Measurements from ENCODE around the gene INTS2. TPM values are rescaled to one million over a fixed set of nuclear protein-coding genes. Genes with fewer than 3 reads are reported as not detected.
A peak's percentile ranks its signal among the peaks of the same experiment; 100 is the strongest.
"Not testable (repeated sequence)": the region's sequence is repeated elsewhere in the genome, so short reads cannot be mapped to it uniquely, and the experiment has no call there.

INTS2 gene, protein sequence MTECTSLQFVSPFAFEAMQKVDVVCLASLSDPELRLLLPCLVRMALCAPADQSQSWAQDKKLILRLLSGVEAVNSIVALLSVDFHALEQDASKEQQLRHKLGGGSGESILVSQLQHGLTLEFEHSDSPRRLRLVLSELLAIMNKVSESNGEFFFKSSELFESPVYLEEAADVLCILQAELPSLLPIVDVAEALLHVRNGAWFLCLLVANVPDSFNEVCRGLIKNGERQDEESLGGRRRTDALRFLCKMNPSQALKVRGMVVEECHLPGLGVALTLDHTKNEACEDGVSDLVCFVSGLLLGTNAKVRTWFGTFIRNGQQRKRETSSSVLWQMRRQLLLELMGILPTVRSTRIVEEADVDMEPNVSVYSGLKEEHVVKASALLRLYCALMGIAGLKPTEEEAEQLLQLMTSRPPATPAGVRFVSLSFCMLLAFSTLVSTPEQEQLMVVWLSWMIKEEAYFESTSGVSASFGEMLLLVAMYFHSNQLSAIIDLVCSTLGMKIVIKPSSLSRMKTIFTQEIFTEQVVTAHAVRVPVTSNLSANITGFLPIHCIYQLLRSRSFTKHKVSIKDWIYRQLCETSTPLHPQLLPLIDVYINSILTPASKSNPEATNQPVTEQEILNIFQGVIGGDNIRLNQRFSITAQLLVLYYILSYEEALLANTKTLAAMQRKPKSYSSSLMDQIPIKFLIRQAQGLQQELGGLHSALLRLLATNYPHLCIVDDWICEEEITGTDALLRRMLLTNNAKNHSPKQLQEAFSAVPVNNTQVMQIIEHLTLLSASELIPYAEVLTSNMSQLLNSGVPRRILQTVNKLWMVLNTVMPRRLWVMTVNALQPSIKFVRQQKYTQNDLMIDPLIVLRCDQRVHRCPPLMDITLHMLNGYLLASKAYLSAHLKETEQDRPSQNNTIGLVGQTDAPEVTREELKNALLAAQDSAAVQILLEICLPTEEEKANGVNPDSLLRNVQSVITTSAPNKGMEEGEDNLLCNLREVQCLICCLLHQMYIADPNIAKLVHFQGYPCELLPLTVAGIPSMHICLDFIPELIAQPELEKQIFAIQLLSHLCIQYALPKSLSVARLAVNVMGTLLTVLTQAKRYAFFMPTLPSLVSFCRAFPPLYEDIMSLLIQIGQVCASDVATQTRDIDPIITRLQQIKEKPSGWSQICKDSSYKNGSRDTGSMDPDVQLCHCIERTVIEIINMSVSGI
- polyA plus RNA-seq (2013, experiment 1 of 2; ENCODE audit: insufficient read length): 7.1 TPM
- 6.6 TPM for polyA plus RNA-seq (2013, experiment 2 of 2; ENCODE audit: insufficient read length)

DNA sequence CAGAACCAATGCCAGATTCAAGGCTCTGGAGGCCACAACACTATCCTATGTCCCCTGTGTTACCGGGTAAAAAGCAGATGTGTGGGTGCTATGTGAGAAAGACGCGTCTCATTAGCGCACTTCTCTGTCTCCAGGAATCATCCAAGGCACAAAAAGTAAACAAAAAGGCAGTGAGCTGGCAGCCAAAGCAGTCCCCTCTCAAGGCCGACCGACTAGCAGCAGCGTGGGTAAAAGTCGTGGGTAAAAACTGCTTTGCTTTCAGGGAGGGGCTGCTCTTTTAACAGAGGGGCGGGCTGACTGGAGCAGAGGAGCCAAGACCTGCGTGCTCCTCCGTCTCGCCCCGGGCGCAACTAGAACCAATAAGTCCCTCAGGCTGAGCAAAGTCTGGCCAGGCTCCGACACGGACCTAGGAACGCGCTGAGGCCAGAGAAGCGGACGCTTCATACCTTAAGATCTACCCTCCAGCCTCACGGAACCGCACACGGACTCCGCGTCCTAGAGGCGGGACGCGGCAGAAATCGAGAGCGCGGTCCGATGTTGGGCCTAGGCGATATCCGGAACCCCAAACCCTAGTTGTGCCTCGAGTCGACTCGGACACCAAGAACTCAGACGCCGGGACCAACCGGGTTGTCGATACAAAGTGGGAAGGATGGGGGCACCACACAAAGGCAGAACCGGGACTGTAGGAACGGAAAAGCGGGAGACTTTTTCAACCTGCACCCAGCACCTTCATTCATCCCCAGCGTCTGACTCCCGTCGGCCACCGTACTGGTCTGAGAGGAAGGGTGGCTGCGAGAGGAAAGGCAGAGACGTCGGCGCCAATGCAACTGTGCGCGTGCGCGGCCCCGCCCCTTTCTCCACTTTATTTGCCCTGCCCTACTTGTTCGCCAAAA lies at the start of gene INTS2:
Gene INTS2 (minus strand): TSS at position 775 of the 893 bp plus-strand sequence. CDS start 1,338 bp downstream, outside the sequence.
- DNase-seq: peak; percentile 97

DNA sequence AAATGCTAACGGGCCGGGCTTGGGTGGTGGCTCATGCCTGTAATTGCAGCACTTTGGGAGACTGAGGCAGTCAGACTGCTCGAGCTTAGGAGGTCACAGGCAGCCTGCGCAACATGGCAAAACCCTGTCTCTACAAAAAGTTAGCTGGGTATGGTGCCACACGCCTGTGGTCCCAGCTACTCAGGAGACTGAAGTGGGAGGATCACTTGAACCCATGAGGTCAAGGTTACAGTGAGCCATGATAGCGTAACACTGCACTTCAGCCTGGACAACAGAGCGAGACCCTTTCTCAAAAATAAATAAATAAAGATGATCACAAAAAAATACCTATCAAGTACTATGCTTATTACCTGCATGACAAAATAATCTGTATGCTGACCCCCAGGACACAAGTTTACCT lies 46.3 kb upstream of the INTS2 start:
- no peak for DNase-seq

DNA sequence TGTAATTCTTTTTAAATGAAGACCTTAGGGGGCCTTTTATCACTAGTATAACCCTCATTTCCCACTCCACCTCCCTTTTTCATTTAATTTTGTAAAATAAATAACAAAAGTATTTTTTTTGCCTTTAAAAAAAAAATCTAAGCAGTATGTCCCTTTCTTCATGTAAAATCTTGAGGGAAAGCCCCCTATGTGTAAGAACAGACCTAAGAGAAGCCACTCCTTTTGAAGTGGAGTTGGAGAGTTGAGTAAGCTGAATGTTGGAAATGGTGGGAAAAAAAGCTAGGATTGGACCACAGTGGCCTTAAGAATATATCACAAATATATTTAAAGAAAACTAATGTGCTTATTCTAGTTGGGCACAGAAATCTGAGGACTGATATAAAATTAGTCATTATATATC lies 44.5 kb upstream of the INTS2 start:
- no peak for DNase-seq

DNA sequence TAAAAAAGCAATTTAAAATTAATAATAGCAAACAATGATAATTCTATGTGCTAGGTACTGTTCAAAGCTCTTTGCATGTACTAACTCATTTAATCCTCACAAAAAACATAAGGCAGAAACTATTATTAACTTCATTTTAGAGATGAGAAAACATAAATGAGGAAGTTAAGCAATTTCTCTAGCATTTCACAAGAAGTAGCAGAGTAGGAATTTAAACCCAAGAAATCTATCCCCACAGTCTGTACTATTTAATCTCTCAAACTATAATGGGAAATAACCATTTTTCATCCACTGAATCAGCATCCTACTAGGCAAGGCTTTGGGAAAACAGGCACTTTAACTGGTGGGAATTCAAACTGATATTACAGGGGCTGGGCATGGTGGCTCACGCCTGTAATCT lies 42.2 kb upstream of the INTS2 start:
- no peak for DNase-seq

DNA sequence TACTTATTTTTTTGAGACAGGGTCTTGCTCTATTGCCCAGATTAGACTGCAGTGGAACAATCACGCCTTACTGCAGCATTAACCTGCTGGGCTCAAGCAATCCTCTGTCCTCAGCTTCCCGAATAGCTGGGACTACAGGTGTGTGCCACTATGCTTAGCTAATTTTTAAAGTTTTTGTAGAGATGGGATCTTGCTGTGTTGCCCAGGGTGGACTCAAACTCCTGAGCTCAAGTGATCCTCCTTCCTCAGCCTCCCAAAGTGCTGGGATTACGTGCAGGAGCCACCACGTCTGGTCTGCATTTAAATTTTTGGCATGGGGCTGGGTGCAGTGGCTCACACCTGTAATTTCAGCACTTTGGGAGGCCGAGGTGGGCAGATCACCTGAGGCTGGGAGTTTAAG lies 41.0 kb upstream of the INTS2 start:
- no peak for DNase-seq

DNA sequence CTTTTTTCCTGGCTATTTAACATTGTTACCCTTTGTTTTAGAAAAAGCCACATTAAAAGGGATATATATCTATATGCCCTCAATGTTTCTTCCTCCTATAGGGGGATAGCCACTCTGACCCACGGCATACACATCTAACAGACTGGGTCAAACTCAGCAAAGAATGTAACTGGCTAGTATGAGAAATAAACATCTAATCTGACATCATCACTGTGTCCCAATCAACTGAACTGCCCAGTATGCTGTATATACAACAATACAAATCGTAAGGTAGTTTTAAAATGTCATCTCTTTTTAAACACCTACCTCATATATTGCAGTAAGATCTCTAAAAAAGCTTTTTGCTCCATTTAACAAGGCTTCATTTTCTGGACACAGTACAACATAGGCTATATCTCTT lies 39.9 kb upstream of the INTS2 start:
- DNase-seq: no peak

DNA sequence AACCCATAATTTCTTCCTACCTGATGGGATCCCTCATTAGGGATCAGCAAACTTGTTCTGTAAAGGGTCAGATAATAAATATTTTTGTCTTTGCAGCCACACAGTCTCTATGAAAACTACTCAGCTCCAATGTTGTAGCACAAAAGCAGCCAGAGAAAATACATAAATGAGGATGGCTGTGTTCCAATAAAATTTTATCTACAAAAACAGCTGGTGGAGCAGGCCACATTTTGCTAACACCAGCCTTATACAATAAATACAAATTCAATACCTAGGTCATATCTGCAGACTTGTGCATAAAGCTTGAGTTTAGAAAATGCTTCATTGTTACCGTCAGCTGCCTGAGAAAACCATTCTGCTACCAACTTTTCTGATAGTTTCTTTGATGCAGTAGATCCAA lies 38.4 kb upstream of the INTS2 start:
- DNase-seq: no peak

DNA sequence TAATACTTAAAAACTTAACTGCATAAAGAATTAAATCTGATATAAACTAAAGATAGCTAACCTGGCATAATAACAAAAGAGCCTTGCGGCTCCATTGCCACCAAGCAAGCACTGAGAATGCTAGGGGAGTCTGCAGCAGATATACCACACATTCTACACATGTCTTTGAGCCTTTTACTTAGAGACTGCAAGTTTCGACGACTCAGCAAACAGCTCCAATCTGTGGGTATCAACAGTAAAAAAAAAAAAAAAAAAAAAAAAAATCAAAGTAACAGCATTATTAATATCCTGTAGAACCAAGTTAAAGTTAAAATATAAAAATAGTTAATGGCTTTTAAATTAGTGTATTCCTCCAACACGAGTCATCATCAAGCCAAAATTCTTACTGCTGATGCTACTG lies 27.8 kb upstream of the INTS2 start:
- peak; percentile 2 for DNase-seq

DNA sequence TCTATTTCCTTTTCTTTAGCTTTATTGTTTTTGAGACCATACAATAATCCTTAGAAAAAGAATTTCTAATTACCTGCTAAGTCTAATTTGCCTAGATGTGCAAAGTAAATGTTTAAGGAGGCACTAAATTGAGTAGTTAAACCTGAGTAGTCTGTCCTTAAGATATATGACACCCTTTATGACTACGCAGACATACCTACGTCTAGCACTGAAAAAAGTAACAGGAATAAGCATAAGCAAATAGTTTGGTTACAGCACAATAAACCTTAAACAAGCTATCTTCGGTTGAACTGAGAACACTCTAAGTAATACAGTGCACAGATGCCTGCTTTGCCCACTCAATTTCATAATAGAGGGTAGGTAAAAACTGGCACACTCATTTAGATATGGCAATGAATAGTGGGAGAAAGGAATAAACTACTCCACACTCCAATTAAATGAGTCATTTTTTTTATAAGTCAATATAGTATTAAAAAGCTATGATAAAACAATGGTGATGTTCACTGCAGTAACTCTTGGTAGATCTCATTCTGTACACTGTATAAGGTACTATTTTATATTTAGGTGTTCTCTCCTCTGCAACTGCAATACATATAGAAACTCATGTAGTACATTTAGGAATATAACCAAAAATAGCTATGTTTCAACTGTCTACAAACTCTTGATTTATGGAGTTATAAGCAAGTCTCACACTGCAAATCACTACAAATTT lies 19.7 kb upstream of the INTS2 start:
- no peak for DNase-seq

DNA sequence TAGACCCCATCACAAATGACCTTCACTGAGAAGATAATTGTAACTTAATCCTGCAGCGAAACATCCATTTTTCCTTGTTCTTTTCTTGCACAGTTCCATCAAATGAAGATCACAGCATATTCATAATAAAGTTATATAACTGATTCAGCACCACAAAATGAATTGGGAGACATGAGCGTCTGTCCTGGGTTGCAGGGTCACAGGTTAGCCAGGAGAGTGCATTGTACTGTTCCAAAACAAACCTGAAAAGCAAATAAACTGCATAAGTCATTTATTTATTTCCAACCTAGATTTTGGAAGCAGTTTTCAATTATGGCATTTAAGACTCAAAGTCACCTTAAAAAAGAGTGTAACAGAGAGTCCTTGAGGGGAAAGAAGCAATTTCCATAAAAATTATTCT lies 18.6 kb upstream of the INTS2 start:
- DNase-seq: no peak

DNA sequence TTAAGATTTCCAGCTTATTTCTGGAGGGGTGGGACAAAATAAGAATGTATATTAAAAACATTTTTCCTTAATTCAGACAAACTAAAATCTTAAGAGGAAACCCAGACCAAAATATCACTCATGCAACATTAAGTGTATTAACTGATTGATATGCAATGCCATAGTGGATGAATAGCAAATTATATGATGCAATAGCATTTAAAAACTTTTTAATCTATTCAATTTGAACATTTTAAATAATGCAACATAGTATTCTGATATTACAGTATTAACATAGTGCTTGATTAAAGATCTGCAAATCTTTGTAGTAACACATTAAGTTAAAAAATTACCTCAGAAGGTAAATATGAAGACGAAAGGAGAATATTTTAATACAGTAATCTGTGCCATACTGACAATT lies 15.3 kb upstream of the INTS2 start:
- no peak for DNase-seq

DNA sequence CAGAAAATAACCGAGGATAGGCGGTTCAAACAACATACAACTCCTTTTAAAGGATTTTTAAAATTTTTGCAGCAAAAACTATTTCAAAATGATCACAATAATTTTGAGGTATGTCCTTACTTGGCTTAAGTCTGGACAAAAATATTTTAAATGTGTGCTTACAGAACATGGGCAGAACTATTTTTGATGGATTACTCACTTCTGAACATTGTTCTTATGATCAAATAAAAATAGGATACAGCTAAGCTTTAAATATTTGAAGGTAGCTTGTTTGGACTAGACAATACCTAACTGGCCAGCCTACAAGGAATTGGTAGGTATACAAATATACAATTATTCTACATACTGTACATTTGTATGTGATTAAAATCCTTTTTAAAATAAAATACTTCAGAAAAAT lies 14.3 kb upstream of the INTS2 start:
- no peak for DNase-seq

DNA sequence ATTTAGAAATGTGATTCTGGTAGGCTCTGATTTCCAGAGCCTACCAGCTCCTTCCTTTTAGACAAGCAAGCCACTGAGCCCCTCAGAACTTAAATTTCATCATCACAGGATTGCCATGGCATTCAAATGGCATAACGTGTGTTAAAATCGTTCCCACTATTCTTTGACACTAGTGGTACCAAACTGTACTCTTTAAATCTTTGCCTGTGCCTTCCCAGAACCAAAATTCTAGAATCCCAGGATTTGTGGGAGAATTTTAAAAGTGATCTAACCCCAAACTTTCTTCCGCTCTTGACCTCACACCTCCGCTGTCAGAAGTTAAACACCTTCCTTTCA lies 287 bp upstream of the INTS2 start:
- DNase-seq: no peak

DNA sequence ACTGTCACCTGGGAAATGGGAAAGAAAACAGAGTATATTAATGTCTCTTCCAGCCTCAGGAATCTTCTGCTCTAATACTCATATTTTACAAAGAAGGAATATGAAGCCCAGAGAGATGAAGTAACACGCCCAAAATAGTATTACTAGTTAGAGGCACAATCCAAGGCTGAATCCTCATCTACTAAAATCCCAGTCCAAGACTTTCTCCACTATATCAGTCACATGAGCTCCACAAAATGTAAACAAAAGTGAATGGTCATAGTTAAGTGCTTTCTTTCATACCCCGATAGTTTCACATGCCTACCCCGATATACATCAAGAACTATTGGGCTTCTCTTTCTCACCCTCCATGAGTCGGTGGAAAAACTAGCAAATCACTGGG lies 965 bp downstream of the INTS2 start:
- DNase-seq: no peak

DNA sequence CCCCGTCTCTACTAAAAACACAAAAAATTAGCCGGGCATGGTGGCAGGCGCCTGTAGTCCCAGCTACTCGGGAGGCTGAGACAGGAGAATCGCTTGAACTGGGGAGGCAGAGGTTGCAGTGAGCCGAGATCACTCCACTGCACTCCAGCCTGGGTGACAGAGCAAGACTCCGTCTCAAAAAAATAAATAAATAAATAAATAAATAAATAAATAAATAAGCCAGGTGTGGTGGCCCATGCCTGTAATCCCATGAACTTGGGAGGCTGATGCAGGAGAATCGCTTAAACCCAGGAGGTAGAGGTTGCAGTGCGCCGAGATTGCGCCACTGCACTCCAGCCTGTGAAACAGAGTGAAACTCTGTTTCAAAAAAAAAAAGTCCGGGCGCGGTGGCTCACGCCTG lies 12.6 kb downstream of the INTS2 start:
- DNase-seq: not testable (repeated sequence)

DNA sequence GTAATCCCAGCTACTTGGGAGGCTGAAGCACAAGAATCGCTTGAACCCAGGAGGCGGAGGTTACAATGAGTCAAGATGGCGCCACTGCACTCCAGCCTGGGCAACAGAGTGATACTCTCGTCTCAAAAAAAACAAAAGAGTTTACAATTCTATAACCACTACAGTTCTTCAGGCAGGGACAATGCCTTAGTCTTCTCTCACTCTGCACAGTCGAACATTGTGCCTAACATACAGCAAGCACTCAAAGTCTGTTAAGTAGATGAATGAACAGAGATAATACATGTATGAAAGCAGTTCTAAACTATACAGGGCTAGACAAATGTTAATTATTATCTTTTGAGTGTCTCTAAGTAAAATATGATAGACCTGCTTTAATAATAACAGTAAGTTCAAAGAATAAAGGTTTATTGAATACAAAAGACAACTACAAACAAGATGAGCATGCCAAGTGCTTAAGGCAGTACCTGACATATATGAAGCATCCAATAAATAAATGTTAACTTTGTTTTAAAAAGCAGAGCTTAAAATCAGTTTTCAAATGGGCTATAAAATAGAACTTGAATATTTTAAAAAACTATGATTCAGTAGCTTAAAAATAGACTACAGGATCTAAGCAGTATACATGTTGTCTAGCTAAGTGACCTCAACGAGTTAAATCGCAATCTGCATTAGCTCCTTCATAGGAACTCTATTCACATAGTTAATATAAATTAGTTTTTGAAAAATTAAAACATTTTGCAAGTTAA lies 19.3 kb downstream of the INTS2 start:
- no peak for DNase-seq

DNA sequence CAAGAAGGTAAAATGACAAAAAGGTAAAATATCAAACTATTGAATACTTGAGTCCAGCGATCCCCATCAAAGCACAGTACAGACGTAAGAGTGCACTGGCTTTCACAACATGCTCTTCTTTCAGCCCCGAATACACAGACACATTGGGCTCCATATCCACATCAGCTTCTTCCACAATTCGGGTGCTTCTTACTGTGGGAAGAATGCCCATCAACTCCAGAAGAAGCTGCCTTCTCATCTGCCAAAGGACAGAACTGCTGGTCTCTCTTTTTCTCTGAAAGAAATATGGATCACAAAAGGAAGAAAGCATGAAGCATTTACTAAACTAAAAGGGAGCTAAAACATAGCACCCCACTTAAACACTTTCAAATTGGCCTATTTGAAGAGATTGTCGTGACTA lies 20.4 kb downstream of the INTS2 start:
- DNase-seq: no peak

DNA sequence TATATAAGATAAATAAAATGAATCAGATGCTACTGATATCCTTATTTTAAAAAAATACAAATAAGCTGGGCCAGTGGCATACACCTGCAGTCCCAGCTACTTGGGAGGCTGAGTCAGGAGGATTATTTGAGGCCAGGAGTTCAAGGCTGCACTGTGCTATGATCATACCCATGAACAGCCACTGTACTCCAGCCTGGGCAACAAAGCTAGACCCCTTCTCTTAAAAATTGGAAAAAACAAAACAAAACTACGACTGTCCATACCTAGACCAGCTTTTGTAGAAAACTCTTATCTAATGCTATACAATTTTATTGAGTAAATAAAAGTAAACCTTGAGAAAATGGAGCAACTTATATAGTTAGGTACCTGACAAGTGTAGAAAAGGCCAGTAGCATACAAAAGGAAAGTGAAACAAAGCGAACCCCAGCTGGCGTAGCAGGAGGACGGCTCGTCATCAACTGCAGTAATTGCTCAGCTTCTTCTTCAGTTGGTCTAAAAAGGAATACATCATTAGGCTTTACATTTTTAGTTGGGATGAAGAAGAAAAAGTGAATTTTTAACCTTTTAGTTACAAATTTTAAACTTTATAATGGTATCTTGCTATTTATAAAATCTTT lies 23.6 kb downstream of the INTS2 start:
- no peak for DNase-seq

DNA sequence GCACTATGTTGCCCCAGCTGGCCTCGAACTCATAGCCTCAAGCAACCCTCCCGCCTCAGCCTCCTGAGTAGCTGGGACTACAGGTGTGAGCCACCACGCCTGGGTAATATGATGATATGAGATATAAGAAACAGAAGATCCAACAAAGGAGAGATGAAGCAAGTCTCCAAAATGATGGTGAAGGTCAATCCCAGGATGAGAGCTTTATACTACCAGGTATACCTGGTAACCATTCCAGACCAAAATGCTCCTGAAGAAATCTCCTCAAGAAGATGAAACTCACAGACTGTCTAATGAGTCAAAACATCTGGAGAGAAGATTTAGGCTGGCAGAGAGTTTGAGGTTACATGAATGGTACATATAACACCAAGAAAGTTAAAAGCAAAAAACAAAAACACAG lies 24.5 kb downstream of the INTS2 start:
- no peak for DNase-seq

DNA sequence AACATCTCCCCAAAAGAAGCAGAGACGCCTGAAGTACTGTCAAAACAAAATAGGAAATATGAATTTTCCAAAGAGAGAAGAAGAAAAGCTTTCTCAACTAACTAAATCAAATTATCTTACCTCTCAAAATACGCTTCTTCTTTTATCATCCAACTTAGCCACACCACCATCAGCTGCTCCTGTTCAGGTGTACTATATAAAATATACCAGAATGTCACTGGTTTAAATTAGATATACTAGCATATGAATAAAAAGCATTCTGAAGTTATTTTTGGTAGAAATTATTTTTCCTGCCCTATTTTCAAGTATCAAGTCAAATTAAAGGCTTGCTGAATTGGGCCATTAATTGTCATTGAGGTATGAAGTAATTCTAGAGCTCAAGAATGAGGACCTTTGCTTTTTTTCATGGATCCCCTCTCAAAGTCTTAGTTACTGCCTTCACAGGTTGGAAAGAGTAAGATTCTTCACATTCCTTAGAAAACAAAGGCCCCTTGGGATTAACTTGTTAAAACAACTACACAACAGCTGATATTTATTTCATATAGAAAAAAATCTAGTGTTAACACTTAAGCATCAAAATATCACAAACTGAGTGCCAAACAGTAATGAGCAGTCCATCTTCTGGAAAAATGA lies 30.1 kb downstream of the INTS2 start:
- DNase-seq: no peak

Measured in fibroblast of skin of abdomen (primary cell).